Measurements from ENCODE around the gene EEFSEC.

Gene EEFSEC

GRCh38 chr3:128339491-128340012 is 186.3 kb downstream of the EEFSEC start:
- DNase-seq, result no peak

- no peak for DNase-seq
Observed at GRCh38 chr3:128340198-128340903, 187.1 kb downstream of the EEFSEC start.

DNA sequence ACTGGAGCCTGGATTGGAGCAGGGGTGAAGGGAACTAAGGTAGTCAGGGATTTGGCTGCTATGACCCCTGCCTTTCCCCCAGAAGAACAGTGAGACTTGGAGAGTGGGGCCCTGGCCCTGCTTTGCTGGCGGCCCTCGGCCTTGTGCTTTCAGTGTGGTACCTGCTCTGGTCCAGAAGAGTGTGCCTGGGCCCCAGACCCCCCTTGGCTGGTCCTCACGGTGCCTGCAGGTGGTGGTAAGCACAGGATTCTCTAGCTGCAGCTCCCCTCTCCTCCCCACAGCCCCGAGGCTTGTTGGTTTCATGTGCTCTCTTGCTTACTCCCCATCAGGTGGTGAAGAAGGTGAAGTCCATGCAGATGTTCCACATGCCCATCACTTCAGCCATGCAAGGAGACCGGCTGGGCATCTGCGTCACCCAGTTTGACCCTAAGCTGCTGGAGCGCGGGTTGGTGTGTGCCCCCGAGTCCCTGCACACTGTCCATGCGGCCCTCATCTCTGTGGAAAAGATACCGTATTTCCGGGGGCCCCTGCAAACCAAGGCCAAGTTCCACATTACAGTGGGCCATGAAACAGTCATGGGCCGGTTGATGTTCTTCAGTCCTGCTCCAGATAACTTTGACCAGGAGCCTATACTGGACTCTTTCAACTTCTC is 187.7 kb downstream of the EEFSEC start:
- DNase-seq, result no peak

- DNase-seq, result no peak
Observed at GRCh38 chr3:128341659-128342395, 188.5 kb downstream of the EEFSEC start.

- DNase-seq, result no peak
Observed at GRCh38 chr3:128342701-128343180, 189.5 kb downstream of the EEFSEC start.

GRCh38 chr3:128343287-128344051 is 190.2 kb downstream of the EEFSEC start:
- DNase-seq, result no peak

DNA sequence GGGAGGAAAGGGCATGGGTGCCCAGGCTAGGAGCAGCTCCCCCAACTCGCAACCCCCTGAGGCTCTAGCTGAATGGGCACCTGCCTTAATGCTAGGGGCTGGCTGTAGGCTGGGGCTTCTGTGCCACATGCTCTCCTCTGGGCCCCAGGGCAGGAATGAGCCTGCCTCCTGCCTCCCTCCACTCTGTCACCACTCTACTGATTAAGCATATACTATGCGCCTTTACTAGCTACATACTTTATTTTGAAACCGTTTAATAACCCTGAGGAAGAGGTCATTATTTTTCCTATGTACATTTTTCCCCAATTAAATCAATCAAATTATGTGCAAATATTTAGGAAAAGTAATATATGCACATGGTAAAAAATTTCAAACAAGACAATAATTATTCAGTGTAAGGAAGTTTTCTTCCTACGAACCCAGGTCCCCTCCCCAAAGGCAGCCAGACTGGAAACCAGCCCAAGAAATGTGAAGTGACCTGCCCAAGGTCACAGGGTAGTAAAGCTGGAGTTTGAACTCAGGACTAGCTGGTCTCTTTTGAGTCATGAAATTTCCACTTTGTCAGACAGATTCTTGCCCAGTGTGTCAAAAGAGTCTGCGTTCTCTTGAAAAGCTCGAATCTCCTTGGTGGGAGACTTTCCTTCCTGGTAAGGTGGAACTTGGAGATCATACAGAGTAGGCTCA is 190.9 kb downstream of the EEFSEC start:
- no peak for DNase-seq

DNA sequence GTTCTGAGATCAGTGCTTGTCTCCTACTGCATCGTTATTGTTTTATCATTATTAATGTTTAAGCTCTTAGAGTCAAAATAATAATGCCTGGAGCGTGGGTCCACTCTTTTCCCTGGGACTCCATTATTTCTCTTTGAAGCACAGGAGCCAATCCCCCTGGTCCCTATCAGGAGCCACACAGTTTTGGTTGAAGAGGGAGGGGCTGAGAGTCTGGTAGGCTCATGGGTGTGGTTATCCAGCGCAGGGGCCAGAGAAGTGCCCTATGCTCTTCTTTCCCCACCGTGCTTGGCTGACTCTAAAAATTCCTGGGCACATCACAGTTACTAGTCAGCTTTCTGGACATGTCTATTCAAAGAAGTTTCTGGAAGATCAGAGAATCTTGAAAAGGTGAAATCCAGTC is 191.9 kb downstream of the EEFSEC start:
- no peak for DNase-seq

- DNase-seq, result no peak
Observed at GRCh38 chr3:128346562-128346961, 193.3 kb downstream of the EEFSEC start.

GRCh38 chr3:128347282-128347681 is 194.0 kb downstream of the EEFSEC start:
- no peak for DNase-seq

GRCh38 chr3:128348075-128348474 is 194.8 kb downstream of the EEFSEC start:
- DNase-seq, result no peak

GRCh38 chr3:128348805-128349531 is 195.7 kb downstream of the EEFSEC start:
- no peak for DNase-seq

GRCh38 chr3:128349963-128350599 is 196.8 kb downstream of the EEFSEC start:
- DNase-seq, result no peak

DNA sequence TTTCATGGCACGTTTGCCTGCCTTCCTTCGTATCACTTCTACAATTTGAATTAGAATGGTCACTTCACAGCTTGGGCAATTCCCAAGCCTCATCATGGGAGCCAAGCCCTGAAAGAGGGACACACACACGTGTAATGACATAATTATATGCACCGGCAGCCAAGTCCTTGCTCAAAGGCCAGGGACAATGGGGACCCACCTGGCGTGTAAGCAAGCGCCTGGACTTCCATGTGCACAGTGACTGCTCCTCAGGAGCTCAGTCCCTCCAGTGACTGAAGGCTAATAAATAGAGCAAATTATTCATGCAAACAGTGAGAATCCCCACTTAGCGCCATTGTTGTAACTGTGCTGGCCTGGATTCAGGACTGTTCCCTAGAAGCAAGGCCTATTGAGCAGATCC is 198.3 kb downstream of the EEFSEC start:
- no peak for DNase-seq

DNA sequence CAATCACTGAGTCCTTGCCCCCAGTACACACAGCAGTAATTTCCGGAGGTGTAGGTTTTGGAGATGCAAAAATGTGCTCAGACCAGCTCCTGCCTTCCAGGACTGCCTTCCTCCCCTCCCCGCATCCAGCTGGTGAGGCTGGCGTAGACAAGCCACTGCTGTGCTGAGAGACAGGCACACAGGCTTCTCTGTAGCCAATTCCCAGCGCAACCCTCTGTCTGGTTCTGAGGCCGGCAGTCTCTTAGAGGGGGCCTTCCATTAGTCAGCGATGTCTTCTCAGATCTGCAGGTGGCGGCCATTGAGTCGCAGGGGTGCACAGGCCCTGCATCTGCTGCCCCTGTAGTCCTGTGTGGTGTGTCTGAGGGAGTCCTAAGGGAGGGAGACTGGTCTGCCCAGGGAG is 199.0 kb downstream of the EEFSEC start:
- no peak for DNase-seq

DNA sequence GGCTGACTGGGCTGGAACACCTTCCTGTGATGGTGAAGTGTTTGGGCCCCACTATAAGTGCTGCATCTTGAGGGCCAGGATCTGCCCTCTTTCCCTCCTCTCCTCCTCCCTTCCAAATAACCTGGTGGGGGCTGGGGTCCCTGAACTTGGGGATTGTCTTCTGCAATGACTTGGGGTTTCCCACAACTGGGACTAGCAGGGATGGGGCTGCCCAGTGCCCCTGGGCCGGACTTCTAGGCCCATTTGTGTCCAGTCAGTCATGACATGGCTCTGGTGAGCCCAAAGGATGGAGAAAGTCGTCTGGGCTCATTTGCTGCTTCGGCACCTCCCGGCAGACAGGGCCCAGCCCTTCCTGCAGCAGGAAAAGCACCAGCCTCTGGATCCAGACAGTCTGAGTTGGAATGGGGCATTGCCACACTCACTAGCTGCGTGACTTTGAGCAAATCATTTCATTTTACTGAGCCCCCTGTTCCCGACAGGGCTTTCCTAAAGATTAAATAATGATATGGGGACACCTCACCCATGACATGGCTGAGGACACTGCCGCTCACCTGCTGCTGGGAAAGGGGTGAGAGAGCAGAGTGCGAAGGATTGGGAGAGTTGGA is 200.2 kb downstream of the EEFSEC start:
- DNase-seq, result no peak

GRCh38 chr3:128353991-128354687 is 200.9 kb downstream of the EEFSEC start:
- DNase-seq, result no peak

- DNase-seq, result no peak
Observed at GRCh38 chr3:128354788-128355542, 201.7 kb downstream of the EEFSEC start.

DNA sequence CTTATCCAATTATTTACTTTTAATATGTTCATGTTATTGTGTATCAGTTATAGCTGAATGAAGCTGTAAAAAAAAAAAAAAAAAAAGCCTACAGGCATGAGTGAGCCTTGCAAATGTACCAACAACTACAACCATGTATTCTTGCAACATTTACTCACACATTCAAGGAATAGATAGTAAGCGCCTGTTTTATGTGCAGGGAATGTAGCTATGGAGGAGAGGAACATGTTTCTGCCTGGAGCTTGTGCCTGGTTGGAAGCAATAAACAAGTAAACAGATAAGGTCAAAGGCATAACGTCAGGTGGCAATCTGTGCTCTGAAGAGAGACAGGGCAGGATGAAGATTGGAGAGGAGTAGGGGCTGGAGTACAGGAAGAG is 202.2 kb downstream of the EEFSEC start:
- no peak for DNase-seq
